Measurements from ENCODE around the gene FBLN7.

- TF ChIP-seq CTCF (conservative IDR thresholded peaks at IDR 0.05; ENCODE audit: low read length) (no peak), EZH2phosphoT487 (IDR thresholded peaks at IDR 0.05; ENCODE audit: borderline replicate concordance, low read depth, low read length) (no peak)
These were observed 63.7 kb downstream of the FBLN7 start for GRCh38 chr2:112201696-112202430.
